ENCODE data around the gene ZNF442.
"Not testable (repeated sequence)": the region's sequence is repeated elsewhere in the genome, so short reads cannot be mapped to it uniquely, and the experiment has no call there.

ZNF442 gene

DNA sequence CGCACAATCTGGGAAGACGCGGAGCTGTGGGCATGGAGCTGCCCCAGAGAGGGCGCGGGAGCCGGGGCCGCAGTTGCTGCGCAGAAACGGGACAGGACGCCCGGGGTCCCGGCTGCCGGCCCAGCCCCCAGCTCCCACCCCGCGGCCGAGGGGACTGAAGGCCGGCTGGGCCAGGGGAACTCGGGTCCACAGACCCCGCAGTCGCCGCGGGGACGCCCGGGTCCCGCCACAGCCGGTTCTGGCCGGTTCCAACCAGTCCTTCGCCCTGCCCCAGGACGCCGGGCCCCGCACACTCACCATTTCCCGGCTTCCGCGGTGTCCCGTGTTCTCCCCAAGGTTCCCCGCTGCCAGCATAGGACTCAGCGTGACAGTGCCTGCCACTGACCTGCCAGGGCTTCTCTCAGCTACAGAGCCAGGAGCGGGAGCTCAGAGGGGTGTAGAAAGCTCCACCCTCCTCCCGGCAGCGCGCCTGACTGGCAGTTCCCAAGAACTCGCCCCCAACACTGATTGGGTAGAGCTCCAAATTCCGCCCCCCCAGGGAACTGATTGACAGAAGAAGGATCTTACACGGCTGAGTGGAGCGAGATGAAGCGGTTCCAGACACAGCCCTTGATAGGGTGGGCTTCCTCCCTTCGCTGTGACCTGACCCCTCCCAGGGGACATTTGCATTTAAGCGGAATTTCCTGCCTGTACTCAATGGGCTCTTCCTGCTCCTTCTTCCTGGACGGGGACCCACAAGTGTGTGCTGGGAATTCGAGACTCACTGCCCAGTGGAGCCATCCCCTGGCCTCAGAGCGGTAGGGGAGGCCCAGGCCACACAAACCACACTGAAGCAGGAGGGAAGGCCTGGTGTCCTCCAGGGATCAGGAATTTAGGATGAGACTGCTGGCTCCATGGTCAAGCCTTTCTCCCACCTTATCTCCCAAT is at the start of gene ZNF442:
Gene ZNF442, minus strand, starts transcription at position 448 of the 927 bp plus-strand sequence. CDS start 2,052 bp downstream, outside the sequence.
- peak; percentile 91 for DNase-seq (ENCODE audit: low spot score)

DNA sequence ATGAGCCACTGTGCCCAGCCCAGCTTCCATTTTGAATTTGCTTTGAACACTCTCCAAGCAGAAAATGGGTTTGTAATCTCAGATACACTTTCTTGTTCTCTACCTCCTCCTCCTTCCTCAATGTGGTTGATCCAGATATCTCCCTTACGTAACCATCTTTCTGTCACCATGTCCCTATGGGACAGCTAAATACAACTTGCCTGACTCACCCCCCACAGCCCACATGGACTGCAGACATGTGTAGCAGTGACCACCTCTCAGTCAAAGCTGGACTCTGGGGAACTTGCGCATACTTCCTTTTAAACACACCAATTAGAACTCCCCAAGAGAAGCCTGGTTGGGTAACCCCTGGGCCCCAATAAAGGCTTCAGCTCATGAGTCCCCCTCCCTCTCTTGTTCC is 46.4 kb upstream of the ZNF442 start:
- no peak for DNase-seq (ENCODE audit: low spot score)

DNA sequence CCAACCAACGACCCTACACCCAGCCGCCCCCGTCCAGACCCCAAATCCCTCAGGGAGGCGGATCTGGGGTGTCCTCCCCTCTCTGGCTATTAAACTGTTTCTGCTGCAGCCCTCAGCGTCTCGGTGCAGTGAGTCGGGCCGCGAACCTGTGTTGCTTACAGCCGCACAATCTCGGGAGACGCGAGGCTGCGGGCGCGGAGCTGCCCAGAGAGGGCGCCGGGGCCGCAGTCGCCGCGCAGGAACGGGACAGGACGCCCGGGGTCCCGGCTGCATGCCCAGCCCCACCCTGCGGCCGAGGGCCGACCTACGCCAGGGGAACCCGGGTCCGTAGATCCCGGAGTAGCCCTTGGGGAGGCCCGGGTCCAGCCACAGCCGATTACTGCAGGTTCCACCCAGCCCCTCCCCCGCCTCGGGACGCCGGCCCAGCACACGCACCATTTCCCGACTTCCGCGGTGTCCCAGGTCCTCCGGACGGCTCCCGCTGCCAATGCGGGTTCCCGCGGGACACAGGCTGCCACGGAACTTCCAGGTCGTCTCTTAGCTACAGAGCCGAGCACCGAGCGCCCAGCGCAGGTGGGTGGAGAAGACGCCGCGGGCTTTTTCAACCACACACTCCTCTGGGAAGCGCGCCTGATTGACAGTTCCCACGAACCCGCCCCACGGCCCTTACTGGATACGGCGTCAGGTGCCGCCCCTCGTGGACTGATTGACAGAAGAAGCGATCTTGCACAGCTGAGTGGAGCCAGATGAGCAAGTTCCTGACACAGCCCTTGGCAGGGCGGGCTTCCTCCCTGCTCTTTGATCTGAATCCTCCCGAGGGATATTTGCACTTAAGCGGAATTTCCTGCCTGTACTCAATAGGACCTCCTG is 35.4 kb upstream of the ZNF442 start, which contains the start of gene ZNF799:
Gene ZNF799, minus strand, starts transcription at position 639 of the 870 bp plus-strand sequence. Its CDS starts 201 bp downstream, at position 438.
- DNase-seq (ENCODE audit: low spot score), result peak; percentile 77

DNA sequence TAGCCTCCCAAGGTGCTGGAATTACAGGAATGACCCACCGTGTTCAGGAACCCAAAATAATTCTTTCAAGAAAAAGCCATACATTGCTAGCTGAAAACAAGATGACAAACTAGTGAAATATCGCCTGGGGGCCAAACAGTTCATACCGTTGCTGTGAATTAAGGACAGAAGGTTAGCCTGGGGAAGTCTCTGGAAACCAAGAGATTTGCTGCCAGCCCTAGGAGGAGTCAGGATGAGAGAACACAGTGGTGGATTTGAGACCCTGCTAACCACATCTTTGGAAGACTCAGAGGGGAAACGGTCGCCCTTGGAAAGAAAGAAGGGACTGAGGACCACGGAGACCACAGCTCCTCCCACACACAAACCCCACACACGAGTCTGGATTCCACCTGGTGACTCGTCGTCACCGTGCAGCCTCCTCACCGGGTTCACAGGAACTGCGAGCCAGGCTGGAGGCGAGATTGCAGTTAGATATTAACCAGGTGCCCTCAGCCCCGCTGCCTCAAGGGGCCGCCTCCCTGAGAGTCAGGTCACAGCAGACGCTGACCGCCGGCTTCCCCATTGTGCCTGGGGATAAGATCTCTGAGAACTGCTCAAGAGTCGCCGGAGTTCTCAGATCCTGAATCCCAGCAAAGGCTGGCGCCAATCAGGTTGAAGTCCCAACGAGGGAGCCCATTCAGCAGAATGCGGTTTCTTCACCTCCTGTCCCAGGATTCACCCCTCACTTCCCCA is 34.6 kb upstream of the ZNF442 start:
- not testable (repeated sequence) for DNase-seq (ENCODE audit: low spot score)

DNA sequence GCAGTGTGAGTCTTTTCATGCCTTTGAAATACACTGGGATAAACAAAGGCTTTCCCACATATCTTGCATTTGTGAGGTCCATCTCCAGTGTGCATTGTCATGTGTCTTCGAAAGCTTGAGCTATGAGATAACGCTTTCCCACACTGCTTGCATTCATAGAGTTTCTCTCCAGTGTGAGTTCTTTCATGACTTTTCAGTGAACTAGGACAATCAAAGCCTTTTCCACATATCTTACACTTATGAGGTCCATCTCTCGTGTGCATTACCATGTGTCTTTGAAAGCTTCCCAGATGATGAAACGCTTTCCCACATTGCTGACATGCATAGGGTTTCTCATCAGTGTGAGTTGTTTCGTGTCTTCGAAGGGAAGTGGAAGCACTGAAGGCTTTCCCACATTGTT is 25.7 kb upstream of the ZNF442 start:
- not testable (repeated sequence) for DNase-seq (ENCODE audit: low spot score)

DNA sequence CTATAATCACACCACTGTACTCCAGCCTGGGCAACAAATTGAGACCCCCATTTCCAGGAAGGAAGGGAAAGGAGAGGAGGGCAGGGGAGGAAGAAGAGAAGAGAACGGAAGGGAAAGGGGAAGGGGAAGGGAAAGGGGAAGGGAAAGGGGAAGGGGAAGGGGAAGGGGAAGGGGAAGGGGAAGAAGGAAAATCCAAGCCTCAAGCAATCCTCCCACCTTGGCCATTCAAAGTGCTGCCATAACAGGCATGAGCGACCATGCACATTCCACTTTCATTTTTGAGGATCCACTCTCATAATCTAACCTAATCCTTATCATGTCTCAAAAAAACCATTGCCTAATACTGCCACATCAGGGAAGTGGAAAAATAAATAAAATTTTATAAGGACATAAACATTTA is 20.9 kb upstream of the ZNF442 start:
- not testable (repeated sequence) for DNase-seq (ENCODE audit: low spot score)

DNA sequence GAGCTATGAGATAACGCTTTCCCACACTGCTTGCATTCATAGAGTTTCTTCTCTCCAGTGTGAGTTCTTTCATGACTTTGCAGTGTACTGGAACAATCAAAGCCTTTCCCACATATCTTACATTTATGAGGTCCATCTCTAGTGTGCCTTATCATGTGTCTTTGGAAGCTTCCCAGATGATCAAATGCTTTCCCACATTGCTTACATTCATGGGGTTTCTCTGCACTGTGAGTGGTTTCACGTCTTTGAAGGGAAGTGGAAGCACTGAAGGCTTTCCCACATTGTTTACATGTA is 14.9 kb upstream of the ZNF442 start:
- DNase-seq (ENCODE audit: low spot score), result no peak

DNA sequence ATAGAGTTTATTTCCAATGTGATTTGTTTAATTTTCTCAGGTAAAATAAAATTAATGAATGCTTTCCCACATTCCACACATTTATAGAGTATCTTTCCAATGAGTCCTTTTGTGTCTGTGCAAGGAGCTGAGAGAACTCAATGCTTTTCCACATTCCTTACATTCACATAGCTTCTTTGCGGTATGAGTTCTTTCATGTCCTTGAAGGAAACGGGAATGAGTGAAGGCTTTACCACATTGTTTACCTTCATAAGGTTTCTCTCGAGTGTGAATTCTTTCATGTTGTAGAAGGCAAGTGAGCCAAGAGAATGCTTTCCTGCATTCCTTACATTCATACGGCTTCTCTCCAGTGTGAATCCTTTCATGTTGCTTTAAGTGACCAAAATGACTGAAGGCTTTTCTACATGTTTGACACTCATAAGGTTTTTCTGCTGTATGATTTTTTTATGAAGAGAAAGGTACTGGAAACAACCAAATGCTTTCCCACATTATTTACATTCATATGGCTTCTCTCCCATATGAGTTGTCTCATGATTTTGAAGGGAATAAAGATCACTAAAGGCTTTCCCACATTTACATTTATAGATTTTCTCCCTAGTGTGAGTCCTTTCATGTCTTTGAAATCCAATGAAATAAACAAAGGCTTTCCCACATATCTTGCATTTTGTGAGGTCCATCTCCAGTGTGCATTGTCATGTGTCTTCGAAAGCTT is 14.4 kb upstream of the ZNF442 start:
- no peak for DNase-seq (ENCODE audit: low spot score)

DNA sequence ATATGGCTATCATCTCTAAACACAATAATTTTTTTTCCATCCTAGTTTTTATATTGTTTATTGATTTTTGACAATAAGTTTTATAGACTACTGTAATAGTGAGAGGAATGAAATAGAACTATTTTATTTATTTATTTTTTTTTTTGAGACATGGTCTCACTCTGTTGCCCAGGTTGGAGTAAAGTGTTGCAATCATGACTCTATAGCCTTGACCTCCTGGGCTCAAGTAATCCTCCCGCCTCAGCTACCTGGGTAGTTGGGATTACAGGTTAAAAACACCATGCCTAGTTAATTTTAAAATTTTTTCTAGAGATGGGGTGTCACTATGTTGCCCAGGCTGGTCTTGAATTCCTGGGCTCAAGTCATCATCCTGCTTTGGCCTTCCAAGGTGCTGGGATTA is 8.5 kb upstream of the ZNF442 start:
- DNase-seq (ENCODE audit: low spot score), result no peak

DNA sequence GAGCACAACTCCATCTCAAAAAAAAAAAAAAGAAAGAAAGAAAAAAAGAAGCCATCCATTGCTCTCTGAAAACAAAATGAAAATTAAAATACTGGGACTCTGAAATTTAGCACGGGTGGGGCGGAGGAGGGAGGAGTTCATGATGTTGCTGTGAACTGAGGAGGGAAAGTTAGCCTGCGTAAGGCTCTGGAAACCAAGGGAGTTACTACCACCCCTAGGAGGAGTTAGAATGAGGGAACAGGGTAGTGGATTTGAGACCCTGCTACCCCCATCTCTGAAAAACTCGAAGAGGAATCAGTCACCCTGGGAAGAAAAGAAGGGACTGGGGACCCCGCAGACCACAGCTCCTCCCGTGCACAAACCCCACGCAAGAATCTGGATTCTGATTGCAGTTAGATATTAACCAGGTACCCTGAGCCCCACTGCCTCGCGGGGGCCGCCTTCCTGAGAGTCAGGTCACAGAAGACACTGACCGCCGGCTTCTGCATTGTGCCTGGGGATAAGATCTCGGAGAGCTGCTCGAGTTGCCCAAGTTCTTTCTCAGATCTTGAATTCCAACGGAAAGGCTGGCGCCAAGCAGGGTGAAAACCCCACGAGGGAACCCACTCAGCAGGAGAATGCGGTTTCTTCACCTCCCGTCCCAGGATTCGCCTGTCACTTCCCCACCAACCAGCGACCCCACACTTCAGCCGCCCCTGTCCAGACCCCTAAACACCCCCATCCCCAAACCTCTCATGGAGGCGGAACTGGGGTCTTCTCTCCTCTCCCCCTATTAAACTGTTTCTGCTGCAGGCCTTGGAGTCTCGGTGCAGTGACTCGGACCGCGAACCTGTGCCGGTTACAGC is 870 bp downstream of the ZNF442 start:
- DNase-seq (ENCODE audit: low spot score), result no peak

DNA sequence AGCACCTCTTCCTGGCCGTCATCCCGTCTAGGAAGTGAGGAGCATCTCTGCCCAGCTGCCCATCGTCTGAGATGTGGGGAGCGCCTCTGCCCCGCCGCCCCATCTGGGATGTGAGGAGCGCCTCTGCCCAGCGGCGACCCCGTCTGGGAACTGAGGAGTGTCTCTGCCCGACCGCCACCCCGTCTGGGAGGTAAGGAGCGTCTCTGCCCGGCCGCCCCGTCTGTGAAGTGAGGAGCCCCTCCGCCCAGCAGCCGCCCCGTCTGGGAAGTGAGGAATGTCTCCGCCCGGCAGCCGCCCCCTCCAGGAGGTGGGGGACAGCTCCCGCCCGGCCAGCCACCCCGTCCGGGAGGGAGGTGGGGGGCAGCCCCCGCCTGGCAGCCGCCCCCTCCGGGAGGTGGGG is 3.2 kb downstream of the ZNF442 start:
- not testable (repeated sequence) for DNase-seq (ENCODE audit: low spot score)

DNA sequence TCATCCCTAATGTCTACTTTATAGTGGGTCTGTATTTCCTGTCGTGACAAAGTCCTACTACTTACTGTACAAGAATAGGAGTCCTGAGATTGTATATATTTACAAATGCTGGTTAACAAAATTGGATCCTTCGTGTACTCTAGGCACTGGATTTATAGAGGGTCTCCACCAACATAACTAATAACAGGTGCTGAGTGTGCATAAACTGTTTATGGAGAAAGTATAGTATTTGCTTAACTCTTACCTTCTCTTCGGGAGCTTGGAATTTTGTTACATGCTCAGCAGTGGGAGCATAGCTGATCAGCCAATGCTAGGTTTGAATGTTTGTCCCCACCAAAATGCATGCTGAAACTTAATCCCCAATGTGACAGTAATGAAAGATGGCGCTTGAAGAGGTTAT is 12.1 kb downstream of the ZNF442 start:
- DNase-seq (ENCODE audit: low spot score), result no peak

DNA sequence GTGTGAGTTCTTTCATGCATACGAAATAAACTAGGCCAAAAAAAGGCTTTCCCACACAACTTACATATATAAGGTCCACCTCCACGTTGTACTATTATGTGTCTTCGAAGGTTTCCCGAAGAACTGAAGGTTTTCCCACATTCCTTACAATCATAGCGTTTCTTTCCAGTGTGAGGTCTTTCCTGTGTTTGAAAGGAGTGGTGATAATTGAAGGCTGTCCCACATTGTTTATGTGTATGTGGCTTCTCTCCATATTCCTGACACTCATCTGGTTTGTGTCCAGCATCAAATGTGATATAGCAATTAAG is 14.6 kb downstream of the ZNF442 start:
- DNase-seq (ENCODE audit: low spot score), result no peak

DNA sequence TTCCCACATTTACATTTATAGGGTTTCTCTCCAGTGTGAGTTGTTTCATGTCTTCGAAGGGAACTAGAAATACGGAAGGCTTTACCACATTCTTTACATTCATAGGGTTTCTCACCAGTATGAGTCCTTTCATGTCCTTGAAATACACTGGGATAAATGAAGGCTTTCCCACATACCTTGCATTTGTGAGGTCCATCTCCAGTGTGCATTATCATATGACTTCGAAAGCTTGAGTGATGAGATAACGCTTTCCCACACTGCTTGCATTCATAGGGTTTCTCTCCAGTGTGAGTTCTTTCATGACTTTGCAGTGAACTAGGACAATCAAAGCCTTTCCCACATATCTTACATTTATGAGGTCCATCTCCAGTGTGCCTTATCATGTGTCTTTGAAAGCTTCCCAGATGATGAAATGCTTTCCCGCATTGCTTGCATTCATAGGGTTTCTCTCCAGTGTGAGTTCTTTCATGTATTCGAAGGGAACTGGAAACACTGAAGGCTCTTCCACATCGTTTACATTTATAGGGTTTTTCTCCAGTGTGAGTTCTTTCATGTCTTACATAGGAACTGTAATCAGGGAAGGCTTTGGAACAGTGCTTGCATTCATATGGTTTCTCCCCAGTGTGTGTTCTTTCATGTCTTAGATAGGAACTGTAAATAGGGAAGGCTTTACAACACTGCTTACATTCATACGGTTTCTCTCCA is 15.1 kb downstream of the ZNF442 start:
- DNase-seq (ENCODE audit: low spot score), result no peak

DNA sequence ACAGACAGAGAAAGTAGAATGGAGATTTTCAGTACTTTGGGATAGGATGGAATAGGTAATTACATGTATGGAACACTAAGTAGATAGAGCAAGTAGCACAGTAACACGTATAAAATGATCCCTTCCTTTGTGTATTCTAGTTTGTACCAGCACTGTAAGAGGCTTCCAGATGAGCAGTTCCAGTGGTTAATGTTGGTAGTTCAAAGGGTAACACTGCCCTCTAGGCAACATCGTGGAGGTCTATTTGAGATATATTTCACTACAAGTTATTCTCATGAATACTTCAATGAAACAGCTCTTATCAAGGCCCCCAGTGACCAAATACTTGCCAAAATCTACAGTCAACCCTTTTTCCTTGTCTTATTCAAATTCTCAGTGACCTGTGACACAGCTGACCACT is 18.6 kb downstream of the ZNF442 start:
- DNase-seq (ENCODE audit: low spot score), result no peak

DNA sequence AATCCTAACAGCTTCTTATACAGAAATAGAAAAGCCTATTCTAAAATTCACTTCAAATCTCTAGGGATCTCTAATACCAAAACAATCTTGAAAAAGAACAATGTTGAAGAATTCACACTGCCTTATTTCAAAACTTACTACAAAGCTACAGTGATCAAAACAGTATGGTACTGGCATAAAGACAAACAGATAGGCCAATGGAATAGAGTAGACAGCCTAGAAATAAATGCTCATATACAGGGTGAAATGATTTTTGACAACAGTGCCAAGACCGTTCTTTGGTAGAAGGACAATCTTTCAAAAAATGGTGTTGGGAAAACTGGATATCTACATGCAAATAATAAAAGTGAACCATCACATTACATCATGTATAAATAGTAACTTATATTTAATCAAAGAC is 20.3 kb downstream of the ZNF442 start:
- DNase-seq (ENCODE audit: low spot score), result no peak

DNA sequence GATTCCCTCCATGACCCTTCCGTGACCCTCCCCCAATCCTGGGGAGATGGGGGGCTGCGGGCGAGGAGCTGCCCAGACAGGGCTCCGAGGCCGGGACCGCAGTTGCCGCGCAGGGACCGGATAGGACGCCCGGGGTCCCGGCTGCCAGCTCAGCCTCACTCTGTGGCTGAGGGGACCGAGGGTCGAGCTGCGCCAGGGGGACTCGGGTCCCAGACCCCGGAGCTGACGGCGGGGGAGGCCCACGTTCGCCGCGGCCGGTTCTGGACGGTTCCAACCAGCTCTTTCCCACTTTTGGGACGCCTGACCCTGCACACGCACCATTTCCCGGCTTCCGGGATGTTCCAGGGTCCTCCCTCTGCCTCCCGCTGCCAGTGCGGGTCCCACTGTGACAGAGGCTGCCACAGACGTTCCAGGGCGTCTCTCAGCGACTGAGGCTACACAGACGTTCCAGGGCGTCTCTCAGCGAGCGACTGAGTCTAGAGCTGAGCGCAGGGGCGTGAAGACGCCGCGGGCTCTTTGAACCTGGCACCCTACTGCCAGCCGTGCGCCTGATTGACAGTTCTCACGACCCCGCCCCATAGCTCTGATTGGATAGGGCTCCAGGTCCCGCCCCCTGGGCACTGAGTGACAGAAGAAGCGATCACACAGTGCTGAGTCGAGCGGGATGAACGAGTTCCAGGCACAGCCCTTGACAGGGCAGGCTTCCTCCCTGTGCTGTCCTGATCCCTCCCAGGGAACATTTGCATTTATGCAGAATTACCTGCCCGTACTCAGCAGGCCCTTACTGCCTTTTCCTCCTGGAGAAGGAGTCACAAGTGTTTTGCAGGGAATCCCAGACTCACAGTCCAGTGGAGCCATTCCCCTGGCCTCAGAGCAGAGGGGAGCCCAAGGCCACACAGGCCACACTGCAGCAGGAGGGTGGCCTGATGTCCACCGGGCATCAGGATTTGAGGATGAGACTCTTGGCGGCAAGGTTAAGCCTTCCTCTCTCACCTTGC is 32.0 kb downstream of the ZNF442 start, which contains the start of gene ZNF563:
Gene ZNF563, minus strand, starts transcription at position 472 of the 998 bp plus-strand sequence. Its CDS starts 151 bp downstream, at position 321.
- DNase-seq (ENCODE audit: low spot score), result peak; percentile 77

DNA sequence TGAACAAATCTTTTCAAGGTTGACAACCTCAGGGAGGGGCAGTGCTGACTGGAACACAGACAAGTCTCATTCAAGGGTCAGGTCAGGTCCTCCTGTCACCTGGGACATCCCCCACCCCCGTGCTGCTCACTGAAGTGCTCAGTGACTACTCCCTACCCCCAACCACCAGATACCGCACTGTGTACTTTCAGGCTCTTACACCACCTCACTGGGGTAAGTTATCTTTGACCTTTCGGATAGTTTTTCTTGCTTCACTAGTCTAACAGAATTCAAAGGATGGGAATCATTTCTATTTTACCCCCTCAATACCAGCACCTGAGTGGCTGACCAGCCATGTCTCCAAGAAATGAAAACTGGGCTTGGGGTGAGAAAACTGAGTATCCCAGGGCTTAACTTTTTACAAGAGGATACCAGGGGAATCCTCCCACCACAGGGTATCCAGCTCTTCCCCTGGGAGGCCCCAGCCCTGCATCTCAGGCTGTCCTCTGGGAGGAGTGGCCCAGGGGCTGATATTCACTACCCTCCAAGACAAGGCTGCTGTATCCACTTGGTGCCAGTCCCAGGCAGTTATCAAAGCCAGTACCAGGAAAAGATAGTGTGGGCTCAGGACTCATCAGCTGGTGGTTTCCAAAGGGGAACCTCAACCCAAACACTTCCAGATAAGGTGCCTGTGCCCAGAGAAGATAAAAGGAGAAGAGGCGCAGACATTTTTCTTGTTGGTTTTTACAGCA is 34.1 kb downstream of the ZNF442 start:
- no peak for DNase-seq (ENCODE audit: low spot score)

Measured in COLO829 (cell line).